Measurements from ENCODE around the gene FCER2.
A peak's percentile ranks its signal among the peaks of the same experiment; 100 is the strongest.

FCER2 gene

GRCh38 chr19:7645163-7645562 lies 56.8 kb downstream of the FCER2 start:
- no peak for DNase-seq

GRCh38 chr19:7644550-7644877 lies 57.4 kb downstream of the FCER2 start:
- DNase-seq: no peak

DNA sequence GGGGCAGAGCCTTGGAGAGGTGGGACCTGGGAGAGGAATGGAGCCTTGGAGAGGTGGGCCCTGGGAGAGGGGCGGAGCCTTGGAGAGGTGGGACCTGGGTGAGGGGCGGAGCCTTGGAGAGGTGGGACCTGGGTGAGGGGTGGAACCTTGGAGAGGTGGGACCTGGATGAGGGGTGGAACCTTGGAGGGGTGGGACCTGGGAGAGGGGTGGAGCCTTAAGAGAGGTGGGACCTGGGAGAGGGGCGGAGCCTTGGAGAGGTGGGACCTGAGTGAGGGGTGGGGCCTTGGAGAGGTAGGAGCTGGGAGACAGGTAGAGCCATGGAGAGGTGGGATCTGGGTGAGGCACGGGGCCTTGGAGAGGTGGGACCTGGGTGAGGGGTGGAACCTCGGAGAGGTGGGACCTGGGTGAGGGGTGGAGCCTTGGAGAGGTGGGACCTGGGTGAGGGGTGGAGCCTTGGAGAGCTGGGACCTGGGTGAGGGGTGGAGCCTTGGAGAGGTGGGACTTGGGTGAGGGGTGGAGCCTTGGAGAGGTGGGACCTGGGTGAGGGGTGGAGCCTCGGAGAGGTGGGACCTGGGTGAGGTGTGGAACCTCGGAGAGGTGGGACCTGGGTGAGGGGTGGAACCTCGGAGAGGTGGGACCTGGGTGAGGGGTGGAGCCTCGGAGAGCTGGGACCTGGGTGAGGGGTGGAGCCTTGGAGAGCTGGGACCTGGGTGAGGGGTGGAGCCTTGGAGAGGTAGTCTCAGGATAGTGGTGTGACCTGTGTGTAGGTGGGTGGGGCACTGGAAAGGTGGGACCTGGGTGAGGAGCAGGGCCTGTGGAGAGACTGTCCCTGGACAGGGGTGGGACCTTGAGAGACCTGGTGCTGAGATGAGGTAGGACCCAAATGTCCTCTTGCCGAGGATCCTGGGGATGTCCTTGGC lies 58.0 kb downstream of the FCER2 start:
- peak; percentile 25 to 42 for DNase-seq

DNA sequence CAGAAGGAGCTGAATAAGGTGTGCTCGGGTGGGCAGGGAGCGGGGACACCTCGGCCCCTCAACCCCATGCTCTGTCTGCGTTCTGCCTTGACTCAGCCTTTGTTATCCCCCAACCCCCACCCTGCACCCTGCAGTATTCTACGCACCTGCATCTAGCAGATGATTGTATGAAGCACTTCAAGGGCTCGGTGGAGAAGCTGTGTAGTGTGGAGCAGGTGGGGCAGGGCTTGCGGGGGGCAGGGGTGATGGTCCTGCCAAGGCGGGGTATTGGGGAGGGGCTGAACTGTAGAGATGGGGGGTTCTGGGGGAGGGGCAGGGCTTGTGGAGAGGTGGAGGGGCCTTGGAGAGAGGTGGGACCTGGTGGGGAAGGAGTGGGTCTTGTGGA lies 58.9 kb downstream of the FCER2 start:
- no peak for DNase-seq

DNA sequence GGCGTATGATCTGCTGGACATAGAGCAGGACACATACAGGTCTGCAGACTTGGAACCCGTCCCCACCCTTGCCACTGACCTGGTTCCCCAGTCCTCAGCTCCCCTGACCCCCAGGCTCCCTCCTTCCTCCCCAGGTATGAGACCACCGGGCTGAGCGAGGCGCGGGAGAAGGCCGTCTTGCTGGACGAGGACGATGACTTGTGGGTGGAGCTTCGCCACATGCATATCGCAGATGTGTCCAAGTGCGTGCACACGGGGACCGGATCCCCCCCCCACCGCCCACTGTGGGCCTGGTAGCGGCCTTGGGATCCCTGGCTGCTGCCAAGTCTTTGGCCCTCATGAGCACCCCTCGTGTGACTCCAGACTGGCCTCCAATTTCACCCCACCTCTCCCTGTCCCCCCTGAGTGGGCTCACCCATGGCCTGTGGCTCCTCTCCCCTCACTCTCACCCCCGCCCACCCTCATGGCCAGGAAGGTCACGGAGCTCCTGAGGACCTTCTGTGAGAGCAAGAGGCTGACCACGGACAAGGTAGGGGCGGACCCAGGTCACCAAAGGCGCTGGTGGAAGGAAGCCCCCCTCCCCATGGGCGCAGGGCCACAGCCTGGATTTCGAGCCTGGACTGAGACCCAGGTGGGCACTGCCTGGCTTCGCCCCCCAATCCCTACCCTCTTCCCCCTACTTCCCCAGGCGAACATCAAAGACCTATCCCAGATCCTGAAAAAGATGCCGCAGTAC lies 59.5 kb downstream of the FCER2 start:
- no peak for DNase-seq

DNA sequence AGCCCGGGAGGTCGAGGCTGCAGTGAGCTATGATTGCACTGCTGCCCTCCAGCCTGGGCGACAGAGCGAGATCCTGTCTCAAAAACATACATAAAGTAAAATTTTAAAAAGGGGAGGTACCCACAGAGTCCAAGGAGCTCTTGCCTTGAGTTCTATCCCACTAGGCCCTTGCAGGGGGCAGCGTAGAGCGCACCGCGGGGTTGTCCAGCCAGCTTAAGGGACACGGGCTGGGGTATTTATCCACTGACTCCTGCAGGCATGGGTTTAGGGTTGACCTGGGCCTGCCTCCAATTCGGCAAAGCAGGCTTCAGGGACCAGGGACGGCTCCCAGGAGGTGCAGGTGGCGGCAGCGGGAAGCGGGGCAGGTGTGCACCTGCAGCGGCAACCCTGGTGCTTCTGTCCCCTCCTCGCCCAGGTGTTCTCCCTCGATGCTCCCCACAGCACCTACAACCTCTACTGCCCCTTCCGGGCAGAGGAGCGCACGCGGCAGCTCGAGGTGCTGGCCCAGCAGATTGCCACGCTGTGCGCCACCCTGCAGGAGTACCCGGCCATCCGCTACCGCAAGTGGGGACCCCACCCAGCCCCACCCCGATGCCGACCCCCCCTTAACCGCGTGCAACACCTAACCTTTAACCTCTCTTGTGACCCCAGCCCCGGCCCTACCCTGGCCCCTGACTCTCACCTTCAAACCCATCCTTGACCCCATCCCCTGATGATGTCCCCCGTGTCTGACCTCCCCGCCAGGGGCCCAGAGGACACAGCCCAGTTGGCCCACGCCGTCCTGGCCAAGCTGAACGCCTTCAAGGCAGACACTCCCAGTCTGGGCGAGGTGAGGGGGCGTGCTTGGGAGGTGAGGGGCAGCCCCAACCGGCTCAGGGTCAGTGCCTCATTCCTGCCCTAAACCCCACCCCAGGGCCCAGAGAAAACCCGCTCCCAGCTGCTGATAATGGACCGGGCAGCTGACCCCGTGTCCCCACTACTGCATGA lies 60.3 kb downstream of the FCER2 start:
- no peak for DNase-seq

- no peak for DNase-seq
Observed at GRCh38 chr19:7640803-7641202, 61.1 kb downstream of the FCER2 start.

- DNase-seq: no peak
Observed at GRCh38 chr19:7639863-7640348, 62.0 kb downstream of the FCER2 start.

GRCh38 chr19:7638802-7639465 lies 63.0 kb downstream of the FCER2 start:
- DNase-seq: no peak
